HepG2 (cell line): ENCODE results near the gene TRIO.

Experiments used
- CHD2 ChIP-seq: IDR thresholded peaks from 2 replicates; pipeline ENCODE4 v1.6.1; 2011; ENCODE audit warnings: low read depth, low read length, improper control_type of control experiment
- NAIF1 ChIP-seq: sonication (generic); formaldehyde crosslinking; IDR thresholded peaks from 2 replicates; pipeline ENCODE4 v1.5.0; 2020; ENCODE audit warnings: mild to moderate bottlenecking, missing genetic modification reagents, borderline replicate concordance
- RBM22 ChIP-seq: fragments of 200-400 bp; formaldehyde crosslinking; optimal IDR thresholded peaks from 2 replicates; pipeline ENCODE3; 2017; ENCODE audit warnings: mild to moderate bottlenecking, low read length, moderate library complexity
- TAF1 ChIP-seq: sonication (generic); formaldehyde crosslinking; IDR thresholded peaks from 2 replicates; pipeline ENCODE4 v1.4.0; 2020; ENCODE audit warnings: missing genetic modification reagents
- ZNF12 ChIP-seq: sonication (generic); formaldehyde crosslinking; IDR thresholded peaks from 2 replicates; pipeline ENCODE4 v1.5.0; 2020; ENCODE audit warnings: missing genetic modification reagents
- ZNF598 ChIP-seq: sonication (generic); formaldehyde crosslinking; IDR thresholded peaks from 2 replicates; pipeline ENCODE4 v1.5.1; 2020; ENCODE audit warnings: mild to moderate bottlenecking, missing genetic modification reagents, borderline replicate concordance
- TF ChIP-seq, protein P1 (sequence below): sonication (generic); formaldehyde crosslinking; IDR thresholded peaks from 2 replicates; pipeline ENCODE4 v1.5.0; 2020; ENCODE audit warnings: mild to moderate bottlenecking, missing genetic modification reagents, moderate library complexity

DNA sequence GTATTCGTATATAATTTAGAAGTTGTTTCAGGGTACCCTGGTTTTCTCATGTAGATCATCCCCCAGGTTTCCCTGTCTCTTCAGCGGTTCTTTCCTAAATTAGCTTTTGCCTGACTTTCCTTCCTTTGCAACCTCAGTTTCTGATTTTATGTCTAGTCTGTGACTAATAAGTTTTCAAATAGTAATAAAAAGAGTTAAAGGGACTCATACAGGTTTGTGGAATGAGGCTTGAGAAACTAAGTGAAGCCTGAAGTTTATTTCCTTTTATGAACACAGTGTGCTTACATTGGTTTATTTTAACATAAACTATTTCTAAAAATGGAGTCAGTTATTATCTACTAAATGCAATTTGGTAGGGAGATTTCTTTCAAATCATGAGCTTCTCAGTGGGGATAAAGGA is 96.8 kb downstream of the TRIO start:
- TF ChIP-seq ZNF598 (CRISPR knock-in tag) (no peak), ZNF12 (CRISPR knock-in tag) (no peak), CHD2 (no peak), RBM22 (no peak), TAF1 (CRISPR knock-in tag) (no peak), NAIF1 (CRISPR knock-in tag) (no peak)
- TF ChIP-seq, protein P1, sequence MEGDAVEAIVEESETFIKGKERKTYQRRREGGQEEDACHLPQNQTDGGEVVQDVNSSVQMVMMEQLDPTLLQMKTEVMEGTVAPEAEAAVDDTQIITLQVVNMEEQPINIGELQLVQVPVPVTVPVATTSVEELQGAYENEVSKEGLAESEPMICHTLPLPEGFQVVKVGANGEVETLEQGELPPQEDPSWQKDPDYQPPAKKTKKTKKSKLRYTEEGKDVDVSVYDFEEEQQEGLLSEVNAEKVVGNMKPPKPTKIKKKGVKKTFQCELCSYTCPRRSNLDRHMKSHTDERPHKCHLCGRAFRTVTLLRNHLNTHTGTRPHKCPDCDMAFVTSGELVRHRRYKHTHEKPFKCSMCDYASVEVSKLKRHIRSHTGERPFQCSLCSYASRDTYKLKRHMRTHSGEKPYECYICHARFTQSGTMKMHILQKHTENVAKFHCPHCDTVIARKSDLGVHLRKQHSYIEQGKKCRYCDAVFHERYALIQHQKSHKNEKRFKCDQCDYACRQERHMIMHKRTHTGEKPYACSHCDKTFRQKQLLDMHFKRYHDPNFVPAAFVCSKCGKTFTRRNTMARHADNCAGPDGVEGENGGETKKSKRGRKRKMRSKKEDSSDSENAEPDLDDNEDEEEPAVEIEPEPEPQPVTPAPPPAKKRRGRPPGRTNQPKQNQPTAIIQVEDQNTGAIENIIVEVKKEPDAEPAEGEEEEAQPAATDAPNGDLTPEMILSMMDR, result no peak
